Chondrocyte (in vitro differentiated cells): ENCODE results near the gene DOCK8. TPM values are rescaled to one million over a fixed set of nuclear protein-coding genes. Genes with fewer than 3 reads are reported as not detected.
"Not testable (repeated sequence)": the region's sequence is repeated elsewhere in the genome, so short reads cannot be mapped to it uniquely, and the experiment has no call there.

Experiments
- DNase-seq: peaks from one replicate; pipeline ENCODE4 v3.0.0; 2021; ENCODE audit warnings: mixed read lengths, low spot score
- H3K27ac Mint-ChIP-seq: one replicate; pipeline ENCODE4 v1.8.0; 2021; ENCODE audit warnings: mild to moderate bottlenecking, moderate library complexity, mixed read lengths; ENCODE audit not compliant: unreplicated experiment
- H3K27me3 Mint-ChIP-seq: 2 replicates; pipeline ENCODE4 v1.8.0; 2021; ENCODE audit warnings: low read depth, mixed read lengths
- H3K36me3 Mint-ChIP-seq: 2 replicates; pipeline ENCODE4 v1.8.0; 2021; ENCODE audit warnings: low read depth, mixed read lengths
- H3K4me1 Mint-ChIP-seq: 2 replicates; pipeline ENCODE4 v1.8.0; 2021; ENCODE audit warnings: low read depth, mild to moderate bottlenecking, mixed read lengths
- H3K4me3 Mint-ChIP-seq: one replicate; pipeline ENCODE4 v1.8.0; 2021; ENCODE audit warnings: mild to moderate bottlenecking, moderate library complexity, mixed read lengths; ENCODE audit not compliant: unreplicated experiment
- H3K9me3 Mint-ChIP-seq: 2 replicates; pipeline ENCODE4 v1.8.0; 2021; ENCODE audit warnings: low read depth, mixed read lengths
- total RNA-seq: library from RNA; stranded (reverse); gene quantifications from 3 replicates; pipeline ENCODE4 v1.2.1, GENCODE V29; 2021
- TF ChIP-seq, protein P1 (sequence below): fragments of 200-600 bp; sonication (generic); IDR thresholded peaks from 2 replicates; pipeline ENCODE4 v1.5.0; 2021; ENCODE audit warnings: antibody characterized with exemption, mild to moderate bottlenecking, moderate library complexity

Gene DOCK8
- total RNA-seq, 1 donor from 2014 or later: 0.17 TPM

DNA sequence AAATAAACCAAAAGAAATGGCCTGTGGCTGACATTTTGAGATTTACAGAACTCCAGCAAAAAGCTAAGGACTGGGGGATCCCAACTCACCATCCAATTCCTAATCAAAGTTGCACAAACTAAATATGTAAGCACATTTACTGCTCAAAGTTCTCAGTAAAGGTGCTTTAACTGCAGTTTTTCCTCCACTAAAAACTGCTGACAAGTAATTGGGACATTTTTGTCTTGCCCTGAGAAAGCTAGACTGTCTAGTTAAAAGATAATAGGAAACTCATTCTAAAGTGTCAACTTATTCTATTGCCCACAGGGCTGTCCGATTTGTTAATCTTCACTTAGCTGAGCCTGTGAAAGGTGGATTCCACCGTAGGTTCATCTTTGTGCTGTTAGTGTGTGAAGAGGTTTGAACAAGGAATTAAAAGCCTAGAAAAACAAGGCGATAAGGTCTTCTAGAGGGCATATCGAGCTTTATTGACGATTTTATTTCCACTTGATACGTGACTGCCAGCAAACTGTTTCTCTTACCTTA, 1.0 kb downstream of the DOCK8 start:
- DNase-seq: no peak
- H3K36me3 Mint-ChIP-seq: no peaks in the 10 kb centered on the region
- H3K9me3 Mint-ChIP-seq: no peaks in the 10 kb centered on the region
- H3K4me3 Mint-ChIP-seq: no peak overlapping the region
- no peak overlapping the region for H3K27ac Mint-ChIP-seq
- TF ChIP-seq, protein P1, sequence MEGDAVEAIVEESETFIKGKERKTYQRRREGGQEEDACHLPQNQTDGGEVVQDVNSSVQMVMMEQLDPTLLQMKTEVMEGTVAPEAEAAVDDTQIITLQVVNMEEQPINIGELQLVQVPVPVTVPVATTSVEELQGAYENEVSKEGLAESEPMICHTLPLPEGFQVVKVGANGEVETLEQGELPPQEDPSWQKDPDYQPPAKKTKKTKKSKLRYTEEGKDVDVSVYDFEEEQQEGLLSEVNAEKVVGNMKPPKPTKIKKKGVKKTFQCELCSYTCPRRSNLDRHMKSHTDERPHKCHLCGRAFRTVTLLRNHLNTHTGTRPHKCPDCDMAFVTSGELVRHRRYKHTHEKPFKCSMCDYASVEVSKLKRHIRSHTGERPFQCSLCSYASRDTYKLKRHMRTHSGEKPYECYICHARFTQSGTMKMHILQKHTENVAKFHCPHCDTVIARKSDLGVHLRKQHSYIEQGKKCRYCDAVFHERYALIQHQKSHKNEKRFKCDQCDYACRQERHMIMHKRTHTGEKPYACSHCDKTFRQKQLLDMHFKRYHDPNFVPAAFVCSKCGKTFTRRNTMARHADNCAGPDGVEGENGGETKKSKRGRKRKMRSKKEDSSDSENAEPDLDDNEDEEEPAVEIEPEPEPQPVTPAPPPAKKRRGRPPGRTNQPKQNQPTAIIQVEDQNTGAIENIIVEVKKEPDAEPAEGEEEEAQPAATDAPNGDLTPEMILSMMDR: no peak
- H3K4me1 Mint-ChIP-seq: no peaks in the 10 kb centered on the region
- H3K27me3 Mint-ChIP-seq: peaks cover 37% of the 10 kb centered on the region

DNA sequence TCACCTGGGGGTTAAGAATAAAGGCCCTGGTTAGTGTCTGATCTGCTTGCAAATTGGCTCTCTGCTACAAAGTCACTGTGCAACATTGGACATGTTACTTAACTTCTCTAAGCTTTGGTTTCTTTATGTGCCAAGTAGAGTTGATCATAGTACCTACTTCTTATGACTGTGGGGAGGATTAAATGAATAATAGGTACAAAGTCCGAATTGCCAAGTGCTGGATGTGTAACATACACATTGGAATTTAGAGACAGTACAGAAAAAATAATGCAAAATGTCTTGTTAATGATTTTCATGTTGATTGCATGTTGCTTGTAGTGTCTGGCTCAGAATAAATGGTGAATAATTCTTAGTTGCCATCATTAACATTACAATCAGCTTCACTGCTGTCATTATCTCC, 2.2 kb downstream of the DOCK8 start:
- H3K27me3 Mint-ChIP-seq: peaks cover 37% of the 10 kb centered on the region
- no peak overlapping the region for H3K4me3 Mint-ChIP-seq
- no peaks in the 10 kb centered on the region for H3K9me3 Mint-ChIP-seq
- H3K36me3 Mint-ChIP-seq: no peaks in the 10 kb centered on the region
- no peaks in the 10 kb centered on the region for H3K4me1 Mint-ChIP-seq
- TF ChIP-seq, protein P1: no peak
- H3K27ac Mint-ChIP-seq: no peak overlapping the region
- DNase-seq: no peak

DNA sequence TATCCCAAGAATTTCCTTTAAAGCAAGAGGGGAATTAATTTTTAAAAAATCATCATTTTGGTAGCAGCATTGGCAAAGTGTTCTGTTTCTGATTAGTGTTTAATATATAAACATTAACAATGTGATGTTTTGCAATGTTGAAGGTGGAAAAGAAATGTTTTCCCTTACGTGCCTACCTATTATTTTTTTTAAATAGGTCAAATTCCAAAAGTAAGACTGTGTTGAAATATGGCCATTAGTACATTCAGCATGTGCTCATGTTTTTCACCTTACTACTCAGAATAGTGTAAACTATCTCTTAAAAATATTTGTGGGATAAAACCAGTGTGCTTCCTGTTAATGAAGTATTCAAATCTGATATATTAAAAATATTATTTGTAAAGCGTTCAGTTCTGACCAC, 3.3 kb downstream of the DOCK8 start:
- TF ChIP-seq, protein P1: no peak
- peaks cover 41% of the 10 kb centered on the region for H3K27me3 Mint-ChIP-seq

DNA sequence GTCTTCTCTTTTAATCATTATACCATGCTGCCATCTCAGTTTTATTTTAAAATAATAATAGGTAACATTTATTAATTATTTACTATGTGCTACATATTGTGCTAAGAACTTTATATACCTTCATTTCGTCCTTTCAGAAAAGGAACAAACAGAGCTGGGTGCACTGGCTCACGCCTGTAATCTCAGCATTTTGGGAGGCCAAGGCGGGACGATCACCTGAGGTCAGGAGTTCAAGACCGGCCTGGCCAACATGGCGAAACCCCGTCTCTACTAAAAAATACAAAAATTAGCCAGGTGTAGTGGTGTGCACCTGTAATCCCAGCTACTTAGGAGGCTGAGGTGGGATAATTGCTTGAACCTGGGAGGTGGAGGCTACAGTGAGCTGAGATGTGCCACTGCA, 4.4 kb downstream of the DOCK8 start:
- peaks cover 41% of the 10 kb centered on the region for H3K27me3 Mint-ChIP-seq
- not testable (repeated sequence) for H3K9me3 Mint-ChIP-seq, H3K36me3 Mint-ChIP-seq, H3K27ac Mint-ChIP-seq, DNase-seq, H3K4me3 Mint-ChIP-seq, H3K4me1 Mint-ChIP-seq

More for the DNA sequence above, 3.3 kb downstream of the DOCK8 start:
- H3K4me3 Mint-ChIP-seq: no peak overlapping the region
- no peaks in the 10 kb centered on the region for H3K9me3 Mint-ChIP-seq
- no peaks in the 10 kb centered on the region for H3K36me3 Mint-ChIP-seq
- H3K4me1 Mint-ChIP-seq: no peaks in the 10 kb centered on the region
- no peak overlapping the region for H3K27ac Mint-ChIP-seq
- no peak for DNase-seq

DNA sequence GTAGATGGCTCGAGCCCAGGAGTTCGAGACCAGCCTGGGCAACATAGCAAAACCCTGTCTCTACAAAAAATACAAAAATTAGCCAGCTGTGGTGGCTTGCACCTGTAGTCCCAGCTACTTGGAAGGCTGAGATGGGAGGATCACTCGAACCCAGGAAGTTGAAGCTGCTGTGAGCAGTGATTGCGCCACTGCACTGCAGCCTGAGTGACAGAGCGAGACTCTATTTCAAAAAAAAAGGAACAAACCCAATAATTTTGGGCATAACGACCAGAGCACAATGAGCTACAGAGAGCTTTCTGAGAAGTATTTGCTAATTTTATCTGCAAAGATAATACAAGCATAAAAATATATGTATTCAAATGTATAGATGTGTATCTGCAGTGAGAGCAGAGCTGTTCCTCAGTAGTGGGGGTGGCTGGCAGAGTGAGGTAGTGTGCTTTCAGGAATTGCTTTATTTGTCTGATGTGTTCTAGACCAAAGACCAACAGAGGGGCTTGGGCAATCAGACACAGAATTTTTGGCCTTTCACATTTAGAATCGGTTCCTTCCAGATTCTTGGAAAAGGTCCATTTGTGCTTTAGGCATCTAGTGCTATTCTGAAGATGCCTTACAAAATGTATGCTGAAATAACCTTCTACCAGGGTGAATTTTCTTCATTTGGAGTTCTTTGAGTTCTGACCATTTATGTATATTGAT, 5.2 kb downstream of the DOCK8 start:
- Mint-ChIP-seq H3K27ac (no peak overlapping the region), H3K9me3 (no peaks in the 10 kb centered on the region), H3K4me1 (no peaks in the 10 kb centered on the region), H3K4me3 (no peak overlapping the region), H3K27me3 (peaks cover 41% of the 10 kb centered on the region), H3K36me3 (no peaks in the 10 kb centered on the region)
- no peak for DNase-seq
- TF ChIP-seq, protein P1: no peak
